HG03342 (cell line): ENCODE measurements around the gene CDK11A.

ENCODE experiments used
- ATAC-seq: cut with Tn5 transposase; IDR thresholded peaks from one replicate; pipeline ENCODE4 v1.9.1; 2021; ENCODE audit warnings: mild to moderate bottlenecking, moderate library complexity; ENCODE audit not compliant: unreplicated experiment

The CDK11A gene

DNA sequence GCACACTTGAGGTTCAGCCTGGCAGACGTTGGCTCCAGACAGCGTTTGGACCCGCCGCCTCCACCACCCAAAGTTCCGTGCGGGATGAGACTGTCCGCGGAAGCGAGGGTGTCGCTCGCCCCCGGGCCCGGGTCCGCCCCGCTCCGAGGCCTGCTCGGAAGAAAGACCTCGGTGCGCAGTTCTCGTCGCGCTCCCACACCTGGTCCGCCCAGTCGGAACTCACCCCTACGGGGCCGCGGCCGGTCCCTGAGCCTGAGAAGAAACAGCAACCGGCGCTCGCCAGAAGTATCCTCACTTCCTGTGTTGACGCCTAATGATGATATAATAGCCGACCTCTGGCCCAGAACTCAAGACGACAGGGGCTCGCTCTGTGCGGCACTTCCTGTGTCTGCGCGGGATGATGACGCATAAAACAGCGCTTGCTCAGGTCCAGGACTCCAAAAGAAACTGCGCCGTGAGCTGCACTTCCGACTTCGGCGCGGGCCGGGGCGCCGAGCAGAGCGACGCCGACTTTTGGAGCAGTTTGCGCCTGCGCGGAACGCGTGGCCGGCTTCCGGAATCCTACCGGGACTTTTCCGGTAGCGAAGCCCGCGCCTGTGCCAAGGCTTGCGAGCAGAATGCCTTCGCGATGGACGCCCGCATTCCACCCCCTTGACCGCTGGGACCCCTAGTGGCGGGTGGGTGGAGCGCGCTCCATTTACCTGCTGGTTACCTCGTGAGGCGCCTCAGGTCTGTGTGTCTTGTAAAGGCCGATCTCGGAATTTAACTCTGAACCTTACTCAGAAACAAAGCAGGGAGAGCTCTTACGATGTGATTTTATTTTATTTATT is at the start of gene CDK11A:
Gene CDK11A (minus strand): TSS at position 323 of the 830 bp plus-strand sequence. CDS start 1,539 bp downstream, outside the sequence.
- peak; percentile 91 for ATAC-seq

DNA sequence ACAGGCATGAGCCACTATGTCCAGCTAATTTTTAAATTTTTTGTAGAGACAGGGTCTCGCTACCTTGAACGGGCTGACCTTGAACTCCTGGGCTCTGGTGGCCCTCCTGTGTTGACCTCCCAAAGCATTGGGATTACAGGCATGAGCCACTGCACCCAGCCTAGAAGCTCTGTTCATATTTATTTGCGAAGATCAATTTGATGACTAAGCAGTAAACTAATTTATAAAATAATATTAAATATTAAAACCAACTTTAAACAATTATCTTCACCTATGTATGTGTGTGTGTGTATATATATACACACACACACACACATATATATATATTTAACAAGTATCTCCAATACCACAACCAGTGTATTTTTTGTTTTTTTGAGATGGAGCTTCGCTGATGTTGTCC is 49.7 kb upstream of the CDK11A start:
- ATAC-seq = no peak

DNA sequence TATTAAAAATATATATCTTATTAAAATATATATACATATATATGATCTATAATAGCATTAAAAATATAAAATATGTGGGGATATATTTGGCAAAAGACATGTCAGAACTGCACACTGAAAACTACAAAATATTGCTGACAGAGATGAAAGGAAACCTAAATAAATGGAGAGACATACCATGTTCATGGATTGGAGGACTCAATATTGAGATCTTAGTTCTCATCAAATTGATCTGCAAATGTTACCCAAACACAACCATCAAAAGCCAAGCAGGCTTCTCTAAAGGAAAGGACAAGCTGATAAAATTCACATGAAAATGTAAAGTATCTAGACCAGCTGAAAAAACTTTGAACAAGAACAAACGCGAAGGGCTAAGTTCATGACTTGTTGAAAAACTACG is 46.9 kb upstream of the CDK11A start:
- ATAC-seq = no peak

- ATAC-seq = no peak
These were observed 45.9 kb upstream of the CDK11A start for GRCh38 chr1:1770102-1770501.

GRCh38 chr1:1768249-1768992 is 44.3 kb upstream of the CDK11A start:
- no peak for ATAC-seq

GRCh38 chr1:1764876-1765470 is 40.8 kb upstream of the CDK11A start:
- ATAC-seq = no peak

DNA sequence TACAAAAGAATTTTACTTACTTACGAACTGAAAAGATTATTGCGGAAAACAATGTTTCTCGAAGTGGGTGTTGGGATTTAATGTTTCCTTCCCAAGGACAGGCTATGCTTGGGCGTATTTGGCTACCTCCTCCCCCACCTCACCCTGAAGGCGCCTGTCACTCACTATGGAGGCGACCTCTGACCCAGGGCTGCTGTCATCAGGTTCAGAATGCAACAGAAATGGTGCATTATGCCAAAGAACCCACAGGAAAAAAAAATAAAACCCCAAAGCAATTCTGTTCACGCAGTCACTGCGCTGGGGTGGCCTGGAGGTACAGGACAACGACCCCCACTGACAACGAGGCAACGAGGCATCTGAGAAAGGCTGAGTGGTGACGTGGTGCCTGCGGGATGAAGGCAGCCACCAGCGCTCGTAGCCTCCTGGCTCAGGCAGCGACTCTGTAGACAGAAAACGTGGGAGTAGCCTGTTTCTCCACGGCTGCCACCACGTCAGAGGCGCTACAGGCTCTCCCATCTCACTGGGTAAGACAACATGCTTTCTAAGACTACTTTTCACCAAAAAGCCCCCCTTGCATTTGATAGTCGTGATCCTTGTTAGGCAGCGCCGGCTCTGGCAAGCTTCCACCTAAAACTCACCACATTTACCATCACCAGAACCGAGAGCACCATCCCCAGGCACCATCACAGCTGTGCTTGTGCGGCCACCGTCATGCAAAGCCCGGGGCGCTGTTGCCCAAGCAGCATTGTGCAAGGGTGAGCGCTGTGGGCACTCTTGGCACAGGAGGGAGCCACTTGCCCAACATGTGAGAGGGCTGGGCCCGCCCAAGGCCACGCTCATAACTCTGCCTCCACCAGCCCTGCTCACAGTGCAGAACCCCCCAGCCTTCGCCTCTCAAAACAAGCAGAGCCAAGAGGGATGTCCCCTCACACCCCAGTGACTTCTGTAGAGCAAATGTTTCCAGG is 39.8 kb upstream of the CDK11A start:
- no peak for ATAC-seq

GRCh38 chr1:1761504-1762376 is 37.6 kb upstream of the CDK11A start:
- ATAC-seq = no peak

DNA sequence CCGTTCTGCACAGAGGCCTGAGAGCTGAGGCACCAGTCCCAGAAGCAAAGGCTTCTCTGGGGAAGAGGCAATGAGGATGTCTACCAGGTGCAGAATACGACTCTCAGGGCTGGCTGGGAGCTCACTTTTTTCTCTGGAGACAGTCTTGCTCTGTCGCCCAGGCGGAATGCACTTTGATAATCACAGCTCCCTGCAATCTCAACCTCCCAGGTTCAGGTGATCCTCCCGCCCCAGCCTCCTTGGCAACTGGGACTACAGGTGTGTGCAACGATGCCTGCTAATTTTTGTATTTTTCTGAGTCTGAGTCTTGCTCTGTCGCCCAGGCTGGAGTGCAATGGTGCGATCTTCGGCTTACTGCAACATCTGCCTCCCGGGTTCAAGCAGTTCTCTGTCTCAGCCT is 36.6 kb upstream of the CDK11A start:
- no peak for ATAC-seq

DNA sequence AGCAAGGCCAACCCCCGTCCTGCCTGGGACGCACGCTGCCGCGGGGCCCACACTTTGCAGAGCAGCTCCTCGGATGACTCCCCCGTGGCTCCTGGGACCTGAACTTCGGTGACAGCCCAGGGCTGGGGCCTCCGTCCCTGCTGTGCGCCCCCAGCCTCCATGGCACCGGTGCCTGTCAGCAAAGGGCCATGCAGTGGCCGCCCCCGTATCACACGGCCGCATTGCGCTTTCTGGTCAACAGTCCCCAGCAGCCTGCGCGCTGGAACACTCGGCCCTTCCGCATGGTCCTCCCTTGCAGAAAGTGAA is 36.1 kb upstream of the CDK11A start:
- no peak for ATAC-seq

GRCh38 chr1:1759456-1760344 is 35.5 kb upstream of the CDK11A start:
- ATAC-seq = no peak

DNA sequence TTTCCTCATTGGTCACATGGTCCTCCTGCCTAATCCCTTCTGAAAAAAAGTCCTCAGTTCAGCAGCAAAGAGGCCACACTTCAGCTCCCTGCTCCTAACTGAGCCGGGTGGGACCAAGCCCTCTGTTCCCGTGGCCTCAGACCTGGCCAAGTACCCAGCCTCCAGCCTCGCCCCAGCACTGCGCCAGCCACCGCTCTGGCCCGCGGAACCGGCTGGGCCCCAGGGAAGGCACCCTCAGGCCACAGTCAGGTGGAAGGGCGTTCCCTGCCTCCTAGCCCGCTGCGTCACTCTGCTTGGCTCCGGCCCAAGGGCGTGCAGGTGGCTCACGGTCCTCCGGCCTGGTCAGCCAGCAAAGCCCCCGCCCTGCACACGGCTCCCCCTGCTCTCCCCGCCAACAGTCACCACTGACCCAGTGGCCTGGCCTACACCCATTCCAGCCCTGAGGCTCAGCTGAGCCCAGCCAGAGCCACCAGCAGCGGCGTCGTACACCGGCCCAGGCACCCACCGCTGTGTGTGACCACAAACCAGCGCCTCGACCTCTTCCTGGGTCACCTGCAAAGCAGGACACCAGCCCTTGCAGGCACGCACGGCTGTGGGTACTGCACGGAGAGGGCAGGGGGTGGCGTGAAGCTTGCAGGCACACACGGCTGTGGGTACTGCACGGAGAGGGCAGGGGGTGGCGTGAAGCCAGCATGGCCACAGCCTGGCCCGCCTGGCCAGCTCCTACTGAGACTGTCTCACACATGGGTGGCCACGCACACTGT is 34.7 kb upstream of the CDK11A start:
- ATAC-seq = no peak

DNA sequence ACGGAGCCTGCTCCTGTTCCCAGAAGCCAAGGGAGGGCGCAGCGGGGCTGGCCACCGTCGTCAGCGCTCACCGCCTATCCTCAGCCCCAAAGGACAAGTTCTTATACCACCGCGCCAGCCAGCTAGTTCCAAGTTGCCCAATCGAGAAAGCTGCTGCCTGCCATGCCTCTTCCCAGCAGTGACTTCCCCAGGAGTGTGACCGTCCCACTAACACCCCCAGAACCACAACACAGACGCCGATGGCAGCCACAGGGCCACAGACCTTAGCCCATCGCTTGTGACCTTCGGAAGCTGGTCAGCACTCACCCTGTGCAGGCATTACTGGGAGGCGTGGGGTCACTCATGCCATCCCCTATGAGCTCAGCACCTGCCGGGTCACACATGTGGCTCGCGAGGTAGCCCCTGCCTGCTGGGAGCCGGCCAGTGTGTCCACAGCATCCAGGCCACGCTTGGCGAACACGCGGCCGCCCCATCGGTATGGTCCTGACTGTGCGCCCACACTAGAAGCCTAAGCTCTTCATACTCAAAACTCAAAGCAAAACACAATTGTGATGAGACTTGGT is 34.0 kb upstream of the CDK11A start:
- no peak for ATAC-seq

DNA sequence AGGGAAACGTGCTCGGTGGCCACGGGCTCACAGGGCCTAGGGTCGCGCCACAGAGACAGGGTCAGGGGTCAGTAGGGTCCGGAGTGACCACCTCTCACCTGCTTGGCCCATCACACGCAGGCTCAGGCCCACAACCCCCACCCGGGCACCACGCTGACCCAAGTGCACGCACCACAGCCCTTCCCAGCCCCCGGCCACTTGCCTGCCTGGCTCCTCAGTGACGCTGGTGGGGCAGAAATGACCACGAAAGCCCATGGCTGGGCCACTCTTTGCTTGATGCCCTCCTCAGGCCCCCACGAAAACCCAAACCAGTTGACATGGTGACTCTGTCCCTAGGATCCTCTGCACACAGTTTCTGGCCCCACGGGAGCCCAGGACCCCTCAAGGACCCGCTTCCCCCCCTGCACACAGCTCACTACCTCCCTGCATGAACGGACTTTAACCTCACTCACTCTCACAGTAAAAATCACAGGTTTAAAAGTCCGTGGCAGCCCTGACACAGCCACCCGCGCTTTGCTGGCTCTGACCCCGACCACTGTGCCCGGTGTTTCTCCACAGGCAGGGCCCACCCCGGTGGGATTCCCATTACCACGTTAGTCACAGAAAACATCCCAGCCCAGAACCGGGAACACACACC is 33.4 kb upstream of the CDK11A start:
- ATAC-seq = no peak

DNA sequence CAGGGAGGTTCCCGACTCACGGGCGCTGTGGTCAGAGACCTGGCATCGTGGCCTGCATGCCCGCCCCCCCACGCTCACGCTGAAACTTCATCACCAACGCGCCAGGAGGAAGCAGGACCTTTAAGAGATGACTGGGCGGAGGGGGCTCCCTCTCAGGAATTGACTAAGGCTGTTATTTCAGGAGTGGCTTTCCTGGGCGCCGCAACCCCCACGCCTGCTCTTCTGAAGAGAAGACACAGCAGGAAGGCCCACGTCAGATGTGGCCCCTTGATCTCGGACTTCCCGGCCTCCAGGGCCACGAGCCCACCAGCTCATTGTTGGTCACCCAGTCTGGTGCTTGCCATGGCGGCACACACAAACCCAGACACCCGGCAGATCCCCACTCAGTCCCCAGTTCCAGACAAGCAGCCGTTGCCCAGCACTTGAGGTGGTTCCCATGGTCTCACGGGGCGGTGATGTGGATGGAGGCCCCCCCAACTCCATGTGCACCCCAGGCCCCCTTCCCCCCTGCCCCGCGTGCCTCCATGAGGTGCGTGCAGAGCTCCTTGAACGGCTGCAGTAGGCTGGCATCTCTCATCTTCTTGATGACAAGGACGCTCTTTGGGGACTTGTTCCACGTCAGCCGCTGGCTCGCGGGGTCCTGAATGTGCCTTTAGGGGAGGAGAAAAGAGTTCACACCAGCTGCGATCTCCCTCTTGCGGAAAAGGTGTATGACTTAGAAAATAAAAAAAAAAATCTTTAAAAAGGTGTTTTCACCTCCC is 32.7 kb upstream of the CDK11A start:
- no peak for ATAC-seq

GRCh38 chr1:1755852-1756251 is 31.7 kb upstream of the CDK11A start:
- ATAC-seq = no peak

DNA sequence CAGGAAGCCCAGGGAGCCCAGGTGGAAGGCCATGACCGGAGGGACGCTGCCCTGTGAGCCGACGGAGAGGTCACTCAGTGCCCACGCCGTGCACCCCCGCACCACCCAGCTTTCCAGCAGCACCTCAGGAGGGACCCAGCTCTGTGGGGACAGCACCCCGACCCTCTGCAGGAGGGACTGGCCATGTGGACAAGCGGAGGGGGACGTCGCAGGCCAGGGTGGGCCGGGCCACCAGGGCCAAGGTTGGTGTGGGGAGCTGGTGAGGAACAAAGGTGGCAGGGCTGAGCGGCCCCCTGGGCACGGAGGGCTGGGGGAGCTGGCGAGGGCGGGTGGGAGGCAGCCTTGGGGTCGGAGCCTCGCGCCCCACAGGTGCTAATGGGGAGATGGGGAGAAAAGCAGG is 31.3 kb upstream of the CDK11A start:
- ATAC-seq = no peak
